H1 (cell line): Measurements from ENCODE around the gene STIM2. TPM values are rescaled to one million over a fixed set of nuclear protein-coding genes. Genes with fewer than 3 reads are reported as not detected.

ENCODE experiments used
- CTCF ChIA-PET: fragments of 300-600 bp; sonication (Branson Sonifier 250); formaldehyde crosslinking; loops from one replicate; lab custom pipeline; 2021; ENCODE audit not compliant: partially characterized antibody; lab: Charles Lee
- POLR2A ChIA-PET: fragments of 300-600 bp; sonication (Branson Sonifier 250); formaldehyde crosslinking; loops from one replicate; lab custom pipeline; 2021; ENCODE audit warnings: inconsistent platforms; ENCODE audit not compliant: partially characterized antibody; lab: Charles Lee
- DNase-seq, 2 experiments: peaks; one replicate each; pipeline versions ENCODE4 v3.0.0 to v3.0.0-alpha.2; 2010 to 2022; ENCODE audit warnings: low spot score in 2 of 2, low read depth in 1 of 2, mixed read lengths in 1 of 2
- FAIRE-seq: peaks from 2 replicates; lab custom pipeline; 2011; peaks lifted over from hg19 to GRCh38; lab: Jason Lieb, UNC
- H2AFZ ChIP-seq: 2 replicates; pipeline ENCODE4 v1.8.1; 2012; ENCODE audit warnings: low read length, inconsistent platforms
- H2AK5ac ChIP-seq: 2 replicates; pipeline ENCODE4 v1.6.1; 2013; ENCODE audit warnings: low read depth, low read length
- H2BK120ac ChIP-seq: replicated peaks from 2 replicates; pipeline ENCODE3; 2013; ENCODE audit warnings: low read depth, low read length, inconsistent platforms
- H2BK12ac ChIP-seq: 2 replicates; pipeline ENCODE4 v1.6.1; 2013; ENCODE audit warnings: low read depth, low read length
- H2BK15ac ChIP-seq: 2 replicates; pipeline ENCODE4 v1.6.1; 2013; ENCODE audit warnings: low read length
- H2BK20ac ChIP-seq: 2 replicates; pipeline ENCODE4 v1.6.1; 2013; ENCODE audit warnings: low read length
- H2BK5ac ChIP-seq: 2 replicates; pipeline ENCODE4 v1.6.1; 2013; ENCODE audit warnings: low read depth, low read length
- H3K14ac ChIP-seq: 2 replicates; pipeline ENCODE4 v1.6.1; 2013; ENCODE audit warnings: inconsistent platforms; ENCODE audit not compliant: insufficient read length
- H3K18ac ChIP-seq: 2 replicates; pipeline ENCODE4 v1.6.1; 2013; ENCODE audit warnings: low read length; ENCODE audit errors: extremely low read depth
- H3K23ac ChIP-seq: 2 replicates; pipeline ENCODE4 v1.6.1; 2013; ENCODE audit warnings: inconsistent platforms; ENCODE audit not compliant: insufficient read length
- H3K23me2 ChIP-seq: 2 replicates; pipeline ENCODE4 v1.6.1; 2013; ENCODE audit warnings: low read depth, low read length
- H3K27ac ChIP-seq: 2 replicates; pipeline ENCODE4 v1.6.1; 2011; ENCODE audit warnings: low read depth, low read length, inconsistent platforms
- H3K27me3 ChIP-seq, 4 experiments: replicated peaks in 1 of 4; 1 replicate in 1 of 4; 2 replicates in 3 of 4; pipeline versions ENCODE4 v1.6.1 to v1.8.1; 2011 to 2013; ENCODE audit warnings: low read length in 3 of 4, mild to moderate bottlenecking in 3 of 4, inconsistent platforms in 2 of 4, mixed read lengths in 2 of 4, moderate library complexity in 1 of 4; ENCODE audit not compliant: control insufficient read depth in 3 of 4, insufficient read depth in 3 of 4; ENCODE audit errors: extremely low read depth in 1 of 4
- H3K36me3 ChIP-seq, 4 experiments: 2 replicates each; pipeline versions ENCODE4 v1.6.1 to v1.8.1; 2011 to 2013; ENCODE audit warnings: mild to moderate bottlenecking in 4 of 4, low read length in 3 of 4, moderate library complexity in 2 of 4, control low read depth in 1 of 4, inconsistent platforms in 1 of 4; ENCODE audit not compliant: insufficient read depth in 4 of 4, control insufficient read depth in 2 of 4
- H3K4ac ChIP-seq: replicated peaks from 2 replicates; pipeline ENCODE3; 2013; ENCODE audit warnings: low read length, low read depth, mixed read lengths, inconsistent platforms; ENCODE audit not compliant: insufficient read length
- H3K4me1 ChIP-seq, 4 experiments: replicated peaks in 1 of 4; 1 replicate in 1 of 4; 2 replicates in 3 of 4; pipeline versions ENCODE4 v1.6.1 to v1.8.1; 2011 to 2013; ENCODE audit warnings: low read length in 3 of 4, inconsistent platforms in 2 of 4, mixed read lengths in 1 of 4; ENCODE audit not compliant: insufficient read depth in 4 of 4, control insufficient read depth in 3 of 4
- H3K4me2 ChIP-seq, 2 experiments: 2 replicates each; pipeline versions ENCODE4 v1.6.1 to v1.8.1; 2011 to 2013; ENCODE audit warnings: low read depth in 2 of 2, low read length in 2 of 2, control low read depth in 1 of 2, inconsistent platforms in 1 of 2, mild to moderate bottlenecking in 1 of 2; ENCODE audit not compliant: insufficient read depth in 1 of 2
- H3K4me3 ChIP-seq, 4 experiments: fragments of 200-600, 300-600 bp in 1 of 4; sonication (generic), shearing (Covaris generic), sonication (Bioruptor Twin) in 1 of 4; 2 replicates each; pipeline versions ENCODE4 v1.5.1 to v1.8.1; 2011 to 2016; ENCODE audit warnings: low read length in 4 of 4, low read depth in 3 of 4, control low read depth in 2 of 4, inconsistent platforms in 2 of 4, mild to moderate bottlenecking in 2 of 4, mixed read lengths in 1 of 4, moderate library complexity in 1 of 4; ENCODE audit not compliant: insufficient read depth in 2 of 4; ENCODE audit errors: extremely low read depth in 1 of 4
- H3K56ac ChIP-seq: replicated peaks from 2 replicates; pipeline ENCODE3; 2013; ENCODE audit warnings: low read depth, mild to moderate bottlenecking, mixed read lengths, low read length, inconsistent platforms; ENCODE audit not compliant: insufficient read length
- H3K79me1 ChIP-seq: 2 replicates; pipeline ENCODE4 v1.6.1; 2013; ENCODE audit warnings: low read depth, low read length, control low read depth
- H3K79me2 ChIP-seq, 2 experiments: 2 replicates each; pipeline versions ENCODE4 v1.6.1 to v1.8.1; 2012 to 2013; ENCODE audit warnings: low read length in 2 of 2, mild to moderate bottlenecking in 2 of 2, inconsistent platforms in 1 of 2; ENCODE audit not compliant: insufficient read depth in 2 of 2, control insufficient read depth in 1 of 2
- H3K9ac ChIP-seq, 4 experiments: replicated peaks in 1 of 4; 1 replicate in 1 of 4; 2 replicates in 3 of 4; pipeline versions ENCODE4 v1.6.1 to v1.8.1; 2011 to 2013; ENCODE audit warnings: low read depth in 3 of 4, low read length in 3 of 4, control low read depth in 2 of 4, mild to moderate bottlenecking in 2 of 4, moderate library complexity in 2 of 4, inconsistent platforms in 1 of 4; ENCODE audit errors: extremely low read depth in 1 of 4
- H3K9me3 ChIP-seq, 2 experiments: 2 replicates each; pipeline versions ENCODE4 v1.6.1 to v1.8.1; 2012 to 2013; ENCODE audit warnings: mild to moderate bottlenecking in 2 of 2, moderate library complexity in 2 of 2, control low read depth in 1 of 2, inconsistent platforms in 1 of 2, low read depth in 1 of 2, low read length in 1 of 2, mixed read lengths in 1 of 2; ENCODE audit not compliant: insufficient read depth in 2 of 2
- H4K20me1 ChIP-seq, 2 experiments: replicated peaks in 1 of 2; 2 replicates each; pipeline versions ENCODE3 to v1.8.1; 2011 to 2013; ENCODE audit warnings: inconsistent platforms in 2 of 2, low read length in 2 of 2, mild to moderate bottlenecking in 1 of 2; ENCODE audit not compliant: insufficient read depth in 2 of 2, control insufficient read depth in 1 of 2
- H4K5ac ChIP-seq: 2 replicates; pipeline ENCODE4 v1.6.1; 2013; ENCODE audit warnings: low read length, low read depth, mixed read lengths, inconsistent platforms; ENCODE audit not compliant: insufficient read length
- H4K8ac ChIP-seq: 2 replicates; pipeline ENCODE4 v1.8.0; 2013; ENCODE audit warnings: mild to moderate bottlenecking, moderate library complexity, low read length, inconsistent platforms; ENCODE audit not compliant: insufficient read depth; ENCODE audit errors: extremely low read depth
- H4K91ac ChIP-seq: replicated peaks from 2 replicates; pipeline ENCODE3; 2013; ENCODE audit warnings: low read length, mixed read lengths, inconsistent platforms; ENCODE audit not compliant: insufficient read length
- ATF2 ChIP-seq: IDR thresholded peaks from 2 replicates; pipeline ENCODE4 v1.6.1; 2012; ENCODE audit warnings: low read length, inconsistent platforms
- ATF3 ChIP-seq: IDR thresholded peaks from 2 replicates; pipeline ENCODE4 v1.6.1; 2011; ENCODE audit warnings: low read depth, mild to moderate bottlenecking, low read length; ENCODE audit not compliant: insufficient read depth
- BCL11A ChIP-seq, 2 experiments: IDR thresholded peaks; one replicate each; pipeline ENCODE4 v1.6.1; 2011; ENCODE audit warnings: low read depth in 2 of 2, low read length in 2 of 2, mild to moderate bottlenecking in 2 of 2
- GABPA ChIP-seq: IDR thresholded peaks from 2 replicates; pipeline ENCODE4 v1.6.1; 2011; ENCODE audit warnings: mild to moderate bottlenecking, low read length, moderate library complexity, borderline replicate concordance; ENCODE audit not compliant: insufficient read depth
- JUN ChIP-seq: IDR thresholded peaks from 2 replicates; pipeline ENCODE4 v1.6.1; 2011; ENCODE audit warnings: low read depth, mild to moderate bottlenecking, improper control_type of control experiment, low read length
- JUND ChIP-seq: IDR thresholded peaks from 2 replicates; pipeline ENCODE4 v1.6.1; 2011; ENCODE audit warnings: mild to moderate bottlenecking, improper control_type of control experiment, low read length
- NANOG ChIP-seq: IDR thresholded peaks from 2 replicates; pipeline ENCODE4 v1.6.1; 2011; ENCODE audit warnings: low read length, low read depth, mild to moderate bottlenecking, inconsistent platforms; ENCODE audit not compliant: insufficient read depth, poor library complexity, severe bottlenecking
- RXRA ChIP-seq: IDR thresholded peaks from 2 replicates; pipeline ENCODE4 v1.6.1; 2011; ENCODE audit warnings: low read depth, mild to moderate bottlenecking, low read length, moderate library complexity; ENCODE audit not compliant: insufficient read depth
- SIN3A ChIP-seq, 2 experiments: IDR thresholded peaks in 1 of 2; conservative IDR thresholded peaks in 1 of 2; 2 replicates each; pipeline ENCODE4 v1.6.1; 2011 to 2012; ENCODE audit warnings: low read length in 2 of 2, improper control_type of control experiment in 1 of 2, low read depth in 1 of 2, mild to moderate bottlenecking in 1 of 2
- SP1 ChIP-seq: IDR thresholded peaks from 2 replicates; pipeline ENCODE4 v1.6.1; 2011; ENCODE audit warnings: low read depth, low read length
- SP2 ChIP-seq: IDR thresholded peaks from 2 replicates; pipeline ENCODE4 v1.6.1; 2012; ENCODE audit warnings: mild to moderate bottlenecking, low read length, inconsistent platforms
- YY1 ChIP-seq: IDR thresholded peaks from 2 replicates; pipeline ENCODE4 v1.6.1; 2011; ENCODE audit warnings: low read depth, mild to moderate bottlenecking, low read length
- WGBS, 2 experiments: shearing (Covaris generic) in 1 of 2; methylation state at CpG; one replicate each; pipeline versions ENCODE4 v1.1.6 to v1.1.7; 2013 to 2015; ENCODE audit warnings: low lambda C conversion rate in 2 of 2, mixed read lengths in 2 of 2, inconsistent platforms in 1 of 2, low coverage in 1 of 2, missing lambda C conversion rate in 1 of 2; ENCODE audit not compliant: insufficient replicate concordance in 2 of 2, insufficient coverage in 1 of 2, insufficient read length in 1 of 2; ENCODE audit errors: extremely low coverage in 1 of 2, missing lambda C conversion rate in 1 of 2; 5-methylcytosine and 5-hydroxymethylcytosine counted together
- polyA plus RNA-seq, 7 experiments: library from polyadenylated mRNA; depleted of rRNA in 3 of 7; stranded (reverse) in 5 of 7; unstranded in 2 of 7; fragments of >200 nt in 5 of 7; fragments of 200-250 nt in 2 of 7; gene quantifications; 1 replicate in 5 of 7; 2 replicates in 1 of 7; 4 replicates in 1 of 7; pipeline versions ENCODE4 v1.2.1 to v1.2.3, GENCODE V29; 2011 to 2013; ENCODE audit warnings: missing spikeins in 2 of 7, mixed read lengths in 2 of 7
- total RNA-seq: library from RNA; stranded (reverse); fragmentation: NEBNext Ultra II Directional; extraction: Animal tissue kit (Norgen Biotek cat#: 25700); gene quantifications from 2 replicates; pipeline ENCODE4 v1.2.1, GENCODE V29; 2021

Gene STIM2
- total and polyA plus RNA-seq, 2 of the 8 experiments (the other 6 are each of a cell fraction or from before 2014, with no cell fraction given): 22.9 to 23.0 TPM

DNA sequence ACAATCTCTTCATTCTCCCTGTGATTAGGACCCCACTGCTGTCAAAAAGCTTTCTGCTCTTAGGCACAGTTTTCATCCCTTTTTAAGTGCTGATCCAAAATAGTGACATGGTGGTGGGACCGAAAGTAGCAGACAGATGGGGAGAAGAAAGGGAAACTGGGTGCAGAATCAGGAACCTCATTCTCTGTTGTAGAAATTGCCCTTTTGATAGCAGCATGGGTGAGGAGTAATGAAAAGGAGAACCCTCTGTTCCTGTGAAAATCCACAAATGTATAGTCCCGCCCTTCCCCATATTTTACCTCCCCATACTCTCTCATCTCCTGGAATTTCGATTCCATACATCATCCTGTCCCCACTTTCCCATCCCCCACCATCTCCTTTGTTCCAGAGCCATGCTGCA lies 126.5 kb downstream of the STIM2 start:
- H4K20me1 ChIP-seq: no peaks in the 10 kb centered on the region
- peaks cover 0 to 4% (median 0%) of the 10 kb centered on the region in 4 experiments; a peak in 2 of 7 replicates for H3K4me1 ChIP-seq
- no peak overlapping the region for H3K23ac ChIP-seq
- no peak overlapping the region for H4K8ac ChIP-seq
- H3K9ac ChIP-seq: no peak overlapping the region
- no peak overlapping the region for H3K14ac ChIP-seq
- no peaks in the 10 kb centered on the region for H3K36me3 ChIP-seq
- no peak overlapping the region for H3K4me3 ChIP-seq
- DNase-seq (no peak), FAIRE-seq (no peak)
- H3K23me2 ChIP-seq: no peaks in the 10 kb centered on the region
- H3K27ac ChIP-seq: no peak overlapping the region
- no peak overlapping the region for H2BK20ac ChIP-seq
- no peak overlapping the region for H2BK120ac ChIP-seq
- no peak overlapping the region for H3K56ac ChIP-seq
- no peak overlapping the region for H2AK5ac ChIP-seq
- no peaks in the 10 kb centered on the region for H3K79me1 ChIP-seq
- H4K5ac ChIP-seq: no peak overlapping the region
- H3K9me3 ChIP-seq: no peaks in the 10 kb centered on the region
- no peak overlapping the region for H2BK5ac ChIP-seq
- no peak overlapping the region for H3K18ac ChIP-seq
- ChIA-PET POLR2A (no interaction called here), CTCF (interaction anchor here (1.2 to 1.8 kb wide), 2 partner anchors 12 to 23 kb away, joined by 4 to 7 read pairs; no protein-coding TSS in a partner anchor)
- no peaks in the 10 kb centered on the region for H3K27me3 ChIP-seq
- no peaks in the 10 kb centered on the region for H3K79me2 ChIP-seq
- H2AFZ ChIP-seq: no peak overlapping the region
- no peak overlapping the region for H2BK12ac ChIP-seq
- H2BK15ac ChIP-seq: no peak overlapping the region
- no peak overlapping the region for H3K4me2 ChIP-seq
- H3K4ac ChIP-seq: no peak overlapping the region
- 89% methylated on average over 3 of the region's 3 CpGs; no CpG with 5 or more reads in 1 of the 2 experiments for WGBS, 2 experiments
- H4K91ac ChIP-seq: no peak overlapping the region
- TF ChIP-seq YY1: no peak
- no peak for TF ChIP-seq SP2
- TF ChIP-seq BCL11A (IDR thresholded peaks at IDR 0.05; ENCODE audit: low read depth in 2 of 2, low read length in 2 of 2): no peak
- no peak for TF ChIP-seq ATF2
- no peak for TF ChIP-seq JUND
- no peak for TF ChIP-seq ATF3
- no peak for TF ChIP-seq SP1
- TF ChIP-seq NANOG: no peak
- no peak for TF ChIP-seq GABPA
- no peak for TF ChIP-seq RXRA
- no peak for TF ChIP-seq JUN
- TF ChIP-seq SIN3A (conservative IDR thresholded peaks at IDR 0.05 in 1 of 2, IDR thresholded peaks at IDR 0.05 in 1 of 2; ENCODE audit: low read depth in 1 of 2, low read length in 2 of 2): no peak
